ENCODE data around the gene SH3RF2.

GRCh38 chr5:146002491-146002890 lies 66.1 kb downstream of the SH3RF2 start:
- no peak for TF ChIP-seq CTCF (IDR thresholded peaks at IDR 0.05)
- TF ChIP-seq POLR2A (IDR thresholded peaks at IDR 0.05) = no peak
- TF ChIP-seq EP300 (IDR thresholded peaks at IDR 0.05) = no peak

All from ovary (tissue), 3 donors.